Measurements from ENCODE around the gene LAMTOR4.

DNA sequence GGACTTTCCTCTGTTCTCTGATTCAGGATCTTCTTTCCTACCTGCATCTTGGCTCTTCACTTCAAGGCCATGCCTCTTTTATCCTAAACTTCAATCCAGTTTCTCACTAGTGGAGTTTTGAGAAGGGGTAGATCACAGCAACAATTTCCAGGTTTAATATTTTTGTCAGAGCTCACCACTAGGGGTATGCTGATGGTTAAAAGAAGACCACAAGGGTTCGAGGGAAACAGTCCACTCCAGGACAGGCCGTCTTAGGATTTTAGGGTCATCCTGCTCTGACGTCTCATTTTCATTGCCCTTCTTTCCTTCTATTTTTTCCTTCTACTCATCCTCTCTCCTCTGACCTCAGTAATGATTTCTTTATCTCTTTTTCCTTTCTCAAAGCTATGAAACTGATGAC, 40.3 kb downstream of the LAMTOR4 start:
- no peak for TF ChIP-seq POLR2A (IDR thresholded peaks at IDR 0.05)
- TF ChIP-seq, protein P1, sequence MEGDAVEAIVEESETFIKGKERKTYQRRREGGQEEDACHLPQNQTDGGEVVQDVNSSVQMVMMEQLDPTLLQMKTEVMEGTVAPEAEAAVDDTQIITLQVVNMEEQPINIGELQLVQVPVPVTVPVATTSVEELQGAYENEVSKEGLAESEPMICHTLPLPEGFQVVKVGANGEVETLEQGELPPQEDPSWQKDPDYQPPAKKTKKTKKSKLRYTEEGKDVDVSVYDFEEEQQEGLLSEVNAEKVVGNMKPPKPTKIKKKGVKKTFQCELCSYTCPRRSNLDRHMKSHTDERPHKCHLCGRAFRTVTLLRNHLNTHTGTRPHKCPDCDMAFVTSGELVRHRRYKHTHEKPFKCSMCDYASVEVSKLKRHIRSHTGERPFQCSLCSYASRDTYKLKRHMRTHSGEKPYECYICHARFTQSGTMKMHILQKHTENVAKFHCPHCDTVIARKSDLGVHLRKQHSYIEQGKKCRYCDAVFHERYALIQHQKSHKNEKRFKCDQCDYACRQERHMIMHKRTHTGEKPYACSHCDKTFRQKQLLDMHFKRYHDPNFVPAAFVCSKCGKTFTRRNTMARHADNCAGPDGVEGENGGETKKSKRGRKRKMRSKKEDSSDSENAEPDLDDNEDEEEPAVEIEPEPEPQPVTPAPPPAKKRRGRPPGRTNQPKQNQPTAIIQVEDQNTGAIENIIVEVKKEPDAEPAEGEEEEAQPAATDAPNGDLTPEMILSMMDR (IDR thresholded peaks at IDR 0.05 in 4 of 5, conservative IDR thresholded peaks at IDR 0.05 in 1 of 5) = no peak
